HCT116 (cell line): Measurements from ENCODE around the gene LTBP4. TPM values are rescaled to one million over a fixed set of nuclear protein-coding genes. Genes with fewer than 3 reads are reported as not detected.

Experiments
- ATAC-seq: fragments of 200-7000 bp; cut with Tn5 transposase; 2 replicates; pipeline ENCODE4 v1.9.1; 2020; ENCODE audit warnings: mild to moderate bottlenecking, moderate library complexity
- BruUV-seq: library from RNA; stranded (reverse); fragments of 400-500 nt; replicated peaks from 2 replicates; lab custom pipeline; 2021; lab: Mats Ljungman, UMichigan
- CTCF ChIA-PET: fragments of 300-600 bp; sonication (Branson Sonifier 250); formaldehyde crosslinking; loops from one replicate; lab custom pipeline; 2021; ENCODE audit warnings: antibody characterized with exemption; lab: Charles Lee
- POLR2A ChIA-PET: fragments of 300-600, 350-600 bp; sonication (Branson Sonifier 250); formaldehyde crosslinking; loops from one replicate; lab custom pipeline; 2021; ENCODE audit warnings: antibody characterized with exemption; lab: Charles Lee
- RAD21 ChIA-PET, 2 experiments: fragments of 300-600 bp; sonication (Branson Sonifier 250); formaldehyde crosslinking; loops; one replicate each; lab custom pipeline; 2023; ENCODE audit warnings: low total read pairs in 2 of 2; ENCODE audit not compliant: uncharacterized antibody in 2 of 2, unreplicated experiment in 2 of 2, low non-redundant PET in 1 of 2; lab: Charles Lee
- DNase-seq: peaks from one replicate; pipeline ENCODE4 v3.0.0-alpha.2; 2010; ENCODE audit warnings: low read depth, low spot score
- H2AFZ ChIP-seq: fragments of 200-600 bp; shearing (Covaris generic), sonication (generic); 2 replicates; pipeline ENCODE4 v1.6.1; 2017; ENCODE audit warnings: low read depth, mixed run types, mixed read lengths, antibody characterized with exemption, low read length; ENCODE audit not compliant: poor library complexity, severe bottlenecking
- H3K27ac ChIP-seq: 2 replicates; pipeline ENCODE4 v1.5.1; 2012; ENCODE audit warnings: low read depth, low read length
- H3K27me3 ChIP-seq: fragments of 200-600 bp; sonication (generic); 2 replicates; pipeline ENCODE4 v1.6.1; 2016; ENCODE audit warnings: mixed run types, low read length, mixed read lengths; ENCODE audit not compliant: insufficient read depth
- H3K36me3 ChIP-seq, 2 experiments: fragments of 200-500 bp in 1 of 2; fragments of 200-600 bp in 1 of 2; sonication (Bioruptor generic) in 1 of 2; sonication (generic) in 1 of 2; 2 replicates each; pipeline versions ENCODE4 v1.5.1 to v1.6.1; 2014 to 2016; ENCODE audit warnings: low read length in 2 of 2, inconsistent platforms in 1 of 2, mixed read lengths in 1 of 2, mixed run types in 1 of 2; ENCODE audit not compliant: insufficient read depth in 2 of 2, control insufficient read depth in 1 of 2
- H3K4me1 ChIP-seq, 2 experiments: fragments of 200-600 bp in 1 of 2; sonication (generic) in 1 of 2; 2 replicates each; pipeline versions ENCODE4 v1.5.1 to v1.6.1; 2012 to 2017; ENCODE audit warnings: low read length in 2 of 2, inconsistent platforms in 1 of 2, mild to moderate bottlenecking in 1 of 2, mixed read lengths in 1 of 2, mixed run types in 1 of 2, moderate library complexity in 1 of 2; ENCODE audit not compliant: insufficient read depth in 2 of 2, control insufficient read depth in 1 of 2
- H3K4me2 ChIP-seq: fragments of 200-600 bp; sonication (generic); 2 replicates; pipeline ENCODE4 v1.6.1; 2017; ENCODE audit warnings: mixed run types, low read length, mixed read lengths
- H3K4me3 ChIP-seq, 2 experiments: fragments of 200-600 bp in 1 of 2; sonication (generic) in 1 of 2; replicated peaks in 1 of 2; 2 replicates each; pipeline ENCODE4 v1.5.1; 2011 to 2016; ENCODE audit warnings: low read length in 2 of 2, control low read depth in 1 of 2, low read depth in 1 of 2, mild to moderate bottlenecking in 1 of 2, mixed read lengths in 1 of 2, mixed run types in 1 of 2
- H3K79me2 ChIP-seq: fragments of 200-600 bp; sonication (generic); 2 replicates; pipeline ENCODE4 v1.6.1; 2017; ENCODE audit warnings: mild to moderate bottlenecking, mixed run types, low read length, moderate library complexity, mixed read lengths; ENCODE audit not compliant: insufficient read depth
- H3K9ac ChIP-seq: fragments of 200-600 bp; sonication (generic); 2 replicates; pipeline ENCODE4 v1.6.1; 2016; ENCODE audit warnings: low read length, mixed read lengths
- H3K9me2 ChIP-seq: fragments of 200-600 bp; sonication (generic), shearing (Covaris generic); 2 replicates; pipeline ENCODE4 v1.6.1; 2017; ENCODE audit warnings: mixed run types, mild to moderate bottlenecking, moderate library complexity; ENCODE audit not compliant: insufficient read depth
- H3K9me3 ChIP-seq, 2 experiments: fragments of 200-500 bp in 1 of 2; fragments of 200-600 bp in 1 of 2; sonication (Bioruptor generic) in 1 of 2; sonication (generic) in 1 of 2; 2 replicates each; pipeline ENCODE4 v1.6.1; 2014 to 2017; ENCODE audit warnings: low read length in 2 of 2, mixed read lengths in 2 of 2, inconsistent platforms in 1 of 2, low read depth in 1 of 2, mild to moderate bottlenecking in 1 of 2, mixed run types in 1 of 2, moderate library complexity in 1 of 2; ENCODE audit not compliant: control insufficient read depth in 1 of 2, insufficient read depth in 1 of 2
- H4K20me1 ChIP-seq: fragments of 200-600 bp; sonication (generic), shearing (Covaris generic); 2 replicates; pipeline ENCODE4 v1.6.1; 2017; ENCODE audit warnings: mixed run types, mild to moderate bottlenecking, moderate library complexity; ENCODE audit not compliant: insufficient read depth
- ATF3 ChIP-seq: IDR thresholded peaks from 2 replicates; pipeline ENCODE4 v1.6.1; 2012
- CBX3 ChIP-seq: IDR thresholded peaks from 2 replicates; pipeline ENCODE4 v1.6.1; 2012; ENCODE audit warnings: low read depth
- POLR2AphosphoS5 ChIP-seq: IDR thresholded peaks from 2 replicates; pipeline ENCODE4 v1.6.1; 2011; ENCODE audit warnings: mild to moderate bottlenecking, low read depth, low read length, moderate library complexity
- SP1 ChIP-seq: IDR thresholded peaks from 2 replicates; pipeline ENCODE4 v1.6.1; 2012; ENCODE audit warnings: low read depth
- ZFX ChIP-seq: fragments of 450-650 bp; IDR thresholded peaks from 2 replicates; pipeline ENCODE4 v1.6.1; 2017
- ZNF274 ChIP-seq: fragments of 200-500 bp; sonication (Bioruptor generic); IDR thresholded peaks from 2 replicates; pipeline ENCODE4 v1.6.1; 2014; ENCODE audit warnings: mild to moderate bottlenecking, low read depth, low read length, inconsistent platforms
- intact Hi-C: fragments of 100-400 bp; cut with micrococcal nuclease; formaldehyde crosslinking; loops from 2 replicates; pipeline ENCODE4 v1.10.0; 2022
- total RNA-seq: library from RNA; stranded (reverse); gene quantifications from one replicate; pipeline ENCODE4 v1.2.1, GENCODE V29; 2021; ENCODE audit not compliant: unreplicated experiment
- TF ChIP-seq, protein P1 (sequence below), 3 experiments: fragments of 200-600 bp in 1 of 3; sonication (generic) in 1 of 3; IDR thresholded peaks in 2 of 3; conservative IDR thresholded peaks in 1 of 3; 2 replicates each; pipeline ENCODE4 v1.5.1; 2012 to 2017; ENCODE audit warnings: low read depth in 2 of 3, low read length in 2 of 3, antibody characterized with exemption in 1 of 3, borderline replicate concordance in 1 of 3, control low read depth in 1 of 3, mild to moderate bottlenecking in 1 of 3, mixed read lengths in 1 of 3, mixed run types in 1 of 3, moderate library complexity in 1 of 3; ENCODE audit not compliant: insufficient read depth in 1 of 3
- TF ChIP-seq, protein P2 (sequence below): IDR thresholded peaks from 2 replicates; pipeline ENCODE4 v1.6.1; 2012; ENCODE audit warnings: low read depth

Gene LTBP4
- total RNA-seq, 1 experiment from 2014 or later, result 310 TPM

- RAD21 ChIA-PET, result no interaction called here
- H3K27me3 ChIP-seq, result no peaks in the 10 kb centered on the region
- H3K9ac ChIP-seq, result peak overlapping the region; percentile 92
- peaks cover 6 to 22% of the 10 kb centered on the region in 2 experiments; a peak in 2 of 4 replicates for H3K36me3 ChIP-seq
- peaks cover 35 to 70% of the 10 kb centered on the region in 2 experiments for H3K4me1 ChIP-seq
- peak overlapping the region; percentile 100 for H3K4me2 ChIP-seq
- peak overlapping the region; percentile 76 for H2AFZ ChIP-seq
- H3K9me3 ChIP-seq, result no peaks in the 10 kb centered on the region
- intact Hi-C loops, result loop anchor here (5.0 kb wide), 1 partner anchor 392 kb away; no protein-coding TSS in a partner anchor
- BruUV-seq, result TSS peak; percentile 35
- POLR2A ChIA-PET, result interaction anchor here (0.6 to 4.1 kb wide), 12 partner anchors 9 to 1682 kb away, joined by 3 to 55 read pairs (median 4); partner anchors contain the start of gene SERTAD1
- H3K9me2 ChIP-seq, result no peaks in the 10 kb centered on the region
- TF ChIP-seq ZFX (0 out of 2 replicates have a peak, but pooled peaks have one; percentile 34), SP1 (peak; percentile 36), ZNF274 (no peak), POLR2AphosphoS5 (peak; percentile 68), ATF3 (no peak), CBX3 (no peak)
- TF ChIP-seq, protein P1, sequence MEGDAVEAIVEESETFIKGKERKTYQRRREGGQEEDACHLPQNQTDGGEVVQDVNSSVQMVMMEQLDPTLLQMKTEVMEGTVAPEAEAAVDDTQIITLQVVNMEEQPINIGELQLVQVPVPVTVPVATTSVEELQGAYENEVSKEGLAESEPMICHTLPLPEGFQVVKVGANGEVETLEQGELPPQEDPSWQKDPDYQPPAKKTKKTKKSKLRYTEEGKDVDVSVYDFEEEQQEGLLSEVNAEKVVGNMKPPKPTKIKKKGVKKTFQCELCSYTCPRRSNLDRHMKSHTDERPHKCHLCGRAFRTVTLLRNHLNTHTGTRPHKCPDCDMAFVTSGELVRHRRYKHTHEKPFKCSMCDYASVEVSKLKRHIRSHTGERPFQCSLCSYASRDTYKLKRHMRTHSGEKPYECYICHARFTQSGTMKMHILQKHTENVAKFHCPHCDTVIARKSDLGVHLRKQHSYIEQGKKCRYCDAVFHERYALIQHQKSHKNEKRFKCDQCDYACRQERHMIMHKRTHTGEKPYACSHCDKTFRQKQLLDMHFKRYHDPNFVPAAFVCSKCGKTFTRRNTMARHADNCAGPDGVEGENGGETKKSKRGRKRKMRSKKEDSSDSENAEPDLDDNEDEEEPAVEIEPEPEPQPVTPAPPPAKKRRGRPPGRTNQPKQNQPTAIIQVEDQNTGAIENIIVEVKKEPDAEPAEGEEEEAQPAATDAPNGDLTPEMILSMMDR (IDR thresholded peaks at IDR 0.05 in 2 of 3, conservative IDR thresholded peaks at IDR 0.05 in 1 of 3; ENCODE audit: borderline replicate concordance in 1 of 3, insufficient read depth in 1 of 3, low read depth in 2 of 3, low read length in 2 of 3), result no peak
- TF ChIP-seq, protein P2, sequence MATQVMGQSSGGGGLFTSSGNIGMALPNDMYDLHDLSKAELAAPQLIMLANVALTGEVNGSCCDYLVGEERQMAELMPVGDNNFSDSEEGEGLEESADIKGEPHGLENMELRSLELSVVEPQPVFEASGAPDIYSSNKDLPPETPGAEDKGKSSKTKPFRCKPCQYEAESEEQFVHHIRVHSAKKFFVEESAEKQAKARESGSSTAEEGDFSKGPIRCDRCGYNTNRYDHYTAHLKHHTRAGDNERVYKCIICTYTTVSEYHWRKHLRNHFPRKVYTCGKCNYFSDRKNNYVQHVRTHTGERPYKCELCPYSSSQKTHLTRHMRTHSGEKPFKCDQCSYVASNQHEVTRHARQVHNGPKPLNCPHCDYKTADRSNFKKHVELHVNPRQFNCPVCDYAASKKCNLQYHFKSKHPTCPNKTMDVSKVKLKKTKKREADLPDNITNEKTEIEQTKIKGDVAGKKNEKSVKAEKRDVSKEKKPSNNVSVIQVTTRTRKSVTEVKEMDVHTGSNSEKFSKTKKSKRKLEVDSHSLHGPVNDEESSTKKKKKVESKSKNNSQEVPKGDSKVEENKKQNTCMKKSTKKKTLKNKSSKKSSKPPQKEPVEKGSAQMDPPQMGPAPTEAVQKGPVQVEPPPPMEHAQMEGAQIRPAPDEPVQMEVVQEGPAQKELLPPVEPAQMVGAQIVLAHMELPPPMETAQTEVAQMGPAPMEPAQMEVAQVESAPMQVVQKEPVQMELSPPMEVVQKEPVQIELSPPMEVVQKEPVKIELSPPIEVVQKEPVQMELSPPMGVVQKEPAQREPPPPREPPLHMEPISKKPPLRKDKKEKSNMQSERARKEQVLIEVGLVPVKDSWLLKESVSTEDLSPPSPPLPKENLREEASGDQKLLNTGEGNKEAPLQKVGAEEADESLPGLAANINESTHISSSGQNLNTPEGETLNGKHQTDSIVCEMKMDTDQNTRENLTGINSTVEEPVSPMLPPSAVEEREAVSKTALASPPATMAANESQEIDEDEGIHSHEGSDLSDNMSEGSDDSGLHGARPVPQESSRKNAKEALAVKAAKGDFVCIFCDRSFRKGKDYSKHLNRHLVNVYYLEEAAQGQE, result no peak
- H4K20me1 ChIP-seq, result no peaks in the 10 kb centered on the region
- ATAC-seq, result peak; percentile 67
- peak; percentile 89 for DNase-seq
- peak overlapping the region; percentile 99 for H3K27ac ChIP-seq
- peaks cover 8% of the 10 kb centered on the region; the same call in 1 of the 2 replicates for H3K79me2 ChIP-seq
- H3K4me3 ChIP-seq, result peak overlapping the region; percentile 87 to 88
- CTCF ChIA-PET, result interaction anchor here (0.7 to 3.0 kb wide), 6 partner anchors 12 to 309 kb away, joined by 3 to 39 read pairs (median 4); partner anchors contain the start of gene LTBP4
These were observed 12.8 kb downstream of the LTBP4 start for GRCh38 chr19:40613690-40614621.
